ENCODE results near the gene TBCD.

DNA sequence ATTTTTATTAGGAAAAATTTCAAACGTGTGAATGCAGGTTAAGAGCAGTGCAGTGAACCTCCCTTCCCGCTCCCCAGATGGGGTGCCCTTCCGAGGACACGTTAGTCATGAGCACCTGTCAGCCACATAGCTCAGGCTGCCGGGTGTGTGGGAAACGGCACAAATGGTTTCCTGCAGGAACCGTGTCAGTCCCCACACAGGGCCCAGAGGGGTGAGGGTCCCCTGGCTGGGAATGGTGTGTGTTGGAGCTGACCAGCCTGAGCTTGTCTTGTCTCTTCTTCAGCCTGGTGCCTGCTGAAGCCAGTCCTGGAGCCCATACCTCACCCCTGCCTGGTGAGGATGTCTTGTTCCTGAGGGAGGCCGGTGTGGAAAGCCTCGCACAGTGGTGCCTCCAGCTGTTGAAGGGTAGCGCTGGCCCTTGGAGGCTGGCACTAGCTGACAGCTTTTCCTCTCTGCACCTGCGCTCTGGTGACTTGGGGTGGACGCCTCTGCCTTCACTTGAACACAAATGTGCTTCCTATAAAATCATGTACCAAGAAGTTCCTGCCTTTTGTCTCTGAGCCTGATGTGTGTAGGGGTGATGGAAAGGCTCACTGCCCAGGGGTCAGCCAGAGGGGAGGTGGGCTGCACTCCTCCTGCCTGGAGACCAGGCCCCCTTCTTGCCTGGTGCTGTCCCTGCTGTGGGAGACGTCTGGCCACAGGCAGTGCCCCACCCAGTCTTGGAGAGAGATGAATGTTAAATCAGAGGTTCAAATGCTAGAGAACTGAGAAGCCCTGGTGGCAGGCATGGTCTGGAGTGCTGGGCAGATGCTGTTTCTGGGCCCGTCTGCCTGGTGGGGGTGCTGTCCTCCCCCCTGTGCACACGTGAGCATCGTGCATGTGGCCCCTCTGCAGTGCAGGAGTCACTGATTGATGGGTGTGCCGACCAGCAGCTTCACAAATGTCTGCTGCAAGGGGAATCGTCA lies 190.6 kb downstream of the TBCD start:
- TF ChIP-seq, protein P1, sequence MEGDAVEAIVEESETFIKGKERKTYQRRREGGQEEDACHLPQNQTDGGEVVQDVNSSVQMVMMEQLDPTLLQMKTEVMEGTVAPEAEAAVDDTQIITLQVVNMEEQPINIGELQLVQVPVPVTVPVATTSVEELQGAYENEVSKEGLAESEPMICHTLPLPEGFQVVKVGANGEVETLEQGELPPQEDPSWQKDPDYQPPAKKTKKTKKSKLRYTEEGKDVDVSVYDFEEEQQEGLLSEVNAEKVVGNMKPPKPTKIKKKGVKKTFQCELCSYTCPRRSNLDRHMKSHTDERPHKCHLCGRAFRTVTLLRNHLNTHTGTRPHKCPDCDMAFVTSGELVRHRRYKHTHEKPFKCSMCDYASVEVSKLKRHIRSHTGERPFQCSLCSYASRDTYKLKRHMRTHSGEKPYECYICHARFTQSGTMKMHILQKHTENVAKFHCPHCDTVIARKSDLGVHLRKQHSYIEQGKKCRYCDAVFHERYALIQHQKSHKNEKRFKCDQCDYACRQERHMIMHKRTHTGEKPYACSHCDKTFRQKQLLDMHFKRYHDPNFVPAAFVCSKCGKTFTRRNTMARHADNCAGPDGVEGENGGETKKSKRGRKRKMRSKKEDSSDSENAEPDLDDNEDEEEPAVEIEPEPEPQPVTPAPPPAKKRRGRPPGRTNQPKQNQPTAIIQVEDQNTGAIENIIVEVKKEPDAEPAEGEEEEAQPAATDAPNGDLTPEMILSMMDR (IDR thresholded peaks at IDR 0.05; ENCODE audit: low read depth, low read length), result no peak
- no peak for TF ChIP-seq POLR2A (IDR thresholded peaks at IDR 0.05; ENCODE audit: extremely low read depth, insufficient read length)
- TF ChIP-seq, protein P2, sequence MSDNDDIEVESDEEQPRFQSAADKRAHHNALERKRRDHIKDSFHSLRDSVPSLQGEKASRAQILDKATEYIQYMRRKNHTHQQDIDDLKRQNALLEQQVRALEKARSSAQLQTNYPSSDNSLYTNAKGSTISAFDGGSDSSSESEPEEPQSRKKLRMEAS (IDR thresholded peaks at IDR 0.05; ENCODE audit: low read depth, low read length), result no peak

Data from NB4 (cell line).